Right forelimb (tissue), 1 donor: ENCODE results near the gene SNX1.
"Not testable (repeated sequence)": the region's sequence is repeated elsewhere in the genome, so short reads cannot be mapped to it uniquely, and the experiment has no call there.

Experiments used
- DNase-seq: peaks from one replicate; pipeline ENCODE4 v3.0.0-alpha.2; 2018

SNX1 gene

GRCh38 chr15:64082757-64083156 lies 13.0 kb upstream of the SNX1 start:
- no peak for DNase-seq

- no peak for DNase-seq
These were observed 6.1 kb upstream of the SNX1 start for GRCh38 chr15:64089543-64090280.

- DNase-seq: no peak
These were observed 5.3 kb upstream of the SNX1 start for GRCh38 chr15:64090527-64090926.

GRCh38 chr15:64092075-64092820 lies 3.5 kb upstream of the SNX1 start:
- no peak for DNase-seq

GRCh38 chr15:64092864-64093626 lies 2.7 kb upstream of the SNX1 start:
- DNase-seq: peak; percentile 66

- DNase-seq: peak; percentile 93
These were observed 2.0 kb upstream of the SNX1 start, which contains the start of gene CIAO2A for GRCh38 chr15:64093627-64094417. Gene CIAO2A (minus strand): TSS chr15:64093838. CDS start chr15:64093768, 70 bp downstream.

GRCh38 chr15:64095431-64095794 lies 369 bp upstream of the SNX1 start:
- DNase-seq: no peak

- no peak for DNase-seq
These were observed 1.0 kb downstream of the SNX1 start for GRCh38 chr15:64096668-64097384.

GRCh38 chr15:64099379-64099778 lies 3.6 kb downstream of the SNX1 start:
- no peak for DNase-seq

- DNase-seq: no peak
These were observed 5.2 kb downstream of the SNX1 start for GRCh38 chr15:64100958-64101357.

GRCh38 chr15:64102497-64102896 lies 6.7 kb downstream of the SNX1 start:
- DNase-seq: no peak

GRCh38 chr15:64105113-64105704 lies 9.4 kb downstream of the SNX1 start:
- DNase-seq: no peak

GRCh38 chr15:64107337-64107736 lies 11.6 kb downstream of the SNX1 start:
- DNase-seq: no peak

- not testable (repeated sequence) for DNase-seq
These were observed 14.4 kb downstream of the SNX1 start for GRCh38 chr15:64110108-64110701.

- no peak for DNase-seq
These were observed 15.3 kb downstream of the SNX1 start for GRCh38 chr15:64110950-64111678.

GRCh38 chr15:64111679-64112050 lies 15.9 kb downstream of the SNX1 start:
- no peak for DNase-seq

- DNase-seq: no peak
These were observed 16.4 kb downstream of the SNX1 start for GRCh38 chr15:64112073-64112772.

- DNase-seq: no peak
These were observed 17.1 kb downstream of the SNX1 start for GRCh38 chr15:64112904-64113303.

- DNase-seq: no peak
These were observed 22.1 kb downstream of the SNX1 start for GRCh38 chr15:64117759-64118487.
